NCI-H2171 (cell line): ENCODE results near the gene ORM2.

Experiments
- DNase-seq: peaks from one replicate; lab custom pipeline; 2025; lab: John Stamatoyannopoulos, UW

The ORM2 gene

GRCh38 chr9:114371973-114372917, 42.6 kb downstream of the ORM2 start:
- DNase-seq = no peak

GRCh38 chr9:114372921-114373448, 43.3 kb downstream of the ORM2 start:
- DNase-seq = no peak

DNA sequence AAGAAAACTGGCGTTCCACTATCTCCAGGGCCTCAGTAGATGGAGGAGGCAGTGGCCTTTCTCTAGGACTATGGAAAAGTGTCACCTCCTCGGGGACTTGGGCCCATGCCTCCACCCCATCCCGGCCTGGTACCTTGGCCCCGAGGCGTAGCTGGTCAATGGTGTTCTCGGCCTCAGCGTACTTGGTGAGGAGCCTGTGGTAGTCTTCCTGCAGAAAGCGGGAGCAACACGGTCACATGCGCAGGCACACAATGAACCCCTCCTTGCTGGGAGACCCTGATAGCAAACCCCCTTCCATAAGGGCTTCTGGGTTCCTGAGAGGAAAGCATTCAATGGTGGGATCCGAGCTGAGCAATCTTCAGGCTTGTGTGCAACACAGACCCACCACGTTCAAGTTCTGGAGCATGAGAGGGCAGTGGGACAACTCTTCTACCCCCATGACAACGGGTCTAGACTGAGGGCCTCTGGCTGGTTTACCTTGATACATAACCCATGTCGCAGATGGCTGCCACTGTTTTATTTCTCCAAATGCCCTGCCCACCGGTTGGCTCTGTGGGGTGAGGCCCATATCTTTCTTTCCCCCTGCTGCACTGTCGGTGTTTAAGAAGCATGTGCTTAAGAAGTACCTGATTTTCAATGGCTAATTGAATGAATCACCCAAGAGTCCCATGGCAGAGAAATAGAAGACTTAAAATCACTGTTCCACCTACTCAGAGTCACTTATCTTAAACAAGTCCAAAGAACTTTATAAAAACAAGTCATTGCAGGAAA, 44.5 kb downstream of the ORM2 start:
- DNase-seq = no peak

GRCh38 chr9:114374936-114375335, 45.3 kb downstream of the ORM2 start:
- DNase-seq = no peak

DNA sequence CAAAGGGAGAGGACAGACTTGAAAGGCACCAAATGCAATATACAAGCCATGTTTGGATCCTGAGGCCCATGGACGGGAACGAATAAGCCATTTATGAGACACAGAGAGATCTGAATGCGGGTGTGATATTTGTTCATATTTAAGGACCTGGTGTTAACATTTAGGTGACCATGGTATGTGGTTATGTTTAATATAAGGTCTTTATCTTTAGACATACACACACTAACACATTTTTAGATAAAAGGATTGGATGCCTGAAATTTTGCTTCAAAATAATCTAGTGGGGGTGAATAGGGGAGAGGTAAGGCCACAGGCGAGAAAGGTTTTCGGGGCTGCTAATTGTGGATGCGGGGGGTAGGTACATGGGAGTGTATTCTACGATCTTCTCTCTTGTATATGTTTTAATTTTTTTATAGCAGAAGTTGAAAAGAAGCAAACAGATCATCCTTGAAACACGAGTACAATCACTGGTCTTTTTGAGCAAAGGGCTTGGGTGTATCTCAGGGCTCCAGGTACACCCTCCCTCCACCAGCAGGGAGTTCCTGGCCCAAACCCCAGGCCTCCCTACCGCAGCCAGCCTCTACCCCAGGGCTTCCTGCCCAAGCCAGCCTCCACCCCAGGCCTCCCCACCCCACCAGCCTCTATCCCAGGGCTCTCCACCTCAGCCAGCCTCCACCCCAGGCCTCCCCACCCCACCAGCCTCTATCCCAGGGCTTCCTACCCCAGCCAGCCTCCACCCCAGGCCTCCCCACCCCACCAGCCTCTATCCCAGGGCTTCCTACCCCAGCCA, 45.9 kb downstream of the ORM2 start:
- DNase-seq = no peak

GRCh38 chr9:114376586-114377445, 47.1 kb downstream of the ORM2 start:
- DNase-seq = no peak

DNA sequence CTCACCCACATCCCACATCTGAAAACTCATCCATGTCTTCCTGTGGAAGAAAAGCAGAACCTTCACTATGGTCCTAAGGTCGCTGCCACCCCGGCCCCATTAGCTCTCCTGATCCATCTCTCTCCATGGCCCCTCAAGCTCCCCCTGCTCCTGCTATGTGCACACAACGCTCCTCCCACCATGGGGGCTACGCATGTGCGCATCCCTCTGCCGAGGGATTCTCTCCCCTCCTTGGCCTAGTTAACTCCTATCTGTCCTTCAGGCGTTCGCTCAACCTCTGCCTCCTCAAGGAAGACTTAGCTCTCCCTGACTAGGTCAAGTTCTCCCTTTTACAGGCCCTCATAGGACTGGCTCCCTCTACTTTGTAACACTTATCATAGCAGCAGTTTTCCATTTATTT, 48.3 kb downstream of the ORM2 start:
- no peak for DNase-seq

DNA sequence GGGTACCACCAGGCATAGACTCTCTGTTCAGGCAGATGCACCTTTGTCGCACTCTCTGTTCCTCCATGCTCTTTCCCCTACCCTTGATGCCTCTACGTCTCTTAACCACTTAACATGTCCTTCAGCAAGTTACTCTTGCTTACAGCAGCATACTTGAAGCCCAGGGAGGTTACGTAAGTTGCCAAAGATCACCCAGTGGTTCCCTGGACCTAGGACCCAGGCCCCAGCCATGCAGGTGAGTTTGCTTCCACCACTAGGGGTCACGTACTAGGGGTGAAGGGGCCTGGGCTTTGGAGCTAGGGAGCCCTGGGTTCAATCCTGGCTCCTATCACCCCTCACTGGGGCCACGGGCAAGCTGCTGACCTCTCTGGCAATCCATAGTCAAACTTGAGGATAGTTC, 49.2 kb downstream of the ORM2 start:
- no peak for DNase-seq
